Loucy (cell line): Measurements from ENCODE around the gene IL12B.
"Not testable (repeated sequence)": the region's sequence is repeated elsewhere in the genome, so short reads cannot be mapped to it uniquely, and the experiment has no call there.

Experiments
- H2AFZ ChIP-seq: fragments of 200-600 bp; sonication (generic); 2 replicates; pipeline ENCODE4 v1.6.0; 2016; ENCODE audit warnings: antibody characterized with exemption, mild to moderate bottlenecking, low read length, moderate library complexity
- H3F3A ChIP-seq: fragments of 200-600 bp; 2 replicates; pipeline ENCODE4 v1.6.0; 2016; ENCODE audit warnings: antibody characterized with exemption, low read depth, mild to moderate bottlenecking
- H3K27me3 ChIP-seq: fragments of 200-600 bp; sonication (generic); 2 replicates; pipeline ENCODE4 v1.6.1; 2014; ENCODE audit warnings: low read length, mild to moderate bottlenecking; ENCODE audit not compliant: insufficient read depth, poor library complexity, severe bottlenecking
- H3K36me3 ChIP-seq: fragments of 200-600 bp; sonication (generic); 2 replicates; pipeline ENCODE4 v1.6.1; 2016; ENCODE audit warnings: low read length; ENCODE audit not compliant: insufficient read depth
- H3K4me1 ChIP-seq: fragments of 200-600 bp; sonication (generic); 2 replicates; pipeline ENCODE4 v1.5.1; 2014; ENCODE audit warnings: low read length, mild to moderate bottlenecking; ENCODE audit not compliant: insufficient read depth, poor library complexity, severe bottlenecking
- H3K4me2 ChIP-seq: fragments of 200-600 bp; sonication (generic); 2 replicates; pipeline ENCODE4 v1.6.0; 2014; ENCODE audit warnings: antibody characterized with exemption, low read length, low read depth, mild to moderate bottlenecking; ENCODE audit not compliant: poor library complexity, severe bottlenecking
- H3K4me3 ChIP-seq: fragments of 200-600 bp; sonication (generic); 2 replicates; pipeline ENCODE4 v1.5.1; 2014; ENCODE audit warnings: low read length, mild to moderate bottlenecking, mixed read lengths; ENCODE audit not compliant: poor library complexity, severe bottlenecking
- H3K79me2 ChIP-seq: fragments of 200-600 bp; sonication (generic); 2 replicates; pipeline ENCODE4 v1.6.1; 2014; ENCODE audit warnings: low read length; ENCODE audit not compliant: insufficient read depth
- H3K9ac ChIP-seq: fragments of 200-600 bp; sonication (generic); 2 replicates; pipeline ENCODE4 v1.6.0; 2014; ENCODE audit warnings: mild to moderate bottlenecking, low read depth, low read length, moderate library complexity; ENCODE audit not compliant: poor library complexity, severe bottlenecking
- H3K9me2 ChIP-seq: fragments of 200-600 bp; sonication (generic); replicated peaks from 2 replicates; pipeline ENCODE4 v1.6.1; 2016; ENCODE audit warnings: low read depth, low read length, mixed read lengths
- H3K9me3 ChIP-seq: fragments of 200-600 bp; sonication (generic); 2 replicates; pipeline ENCODE4 v1.6.1; 2014; ENCODE audit warnings: mild to moderate bottlenecking, antibody characterized with exemption, low read length, low read depth; ENCODE audit not compliant: insufficient read depth
- H4K20me1 ChIP-seq: fragments of 200-600 bp; sonication (generic); 2 replicates; pipeline ENCODE4 v1.6.0; 2014; ENCODE audit warnings: antibody characterized with exemption, low read length, mild to moderate bottlenecking; ENCODE audit not compliant: insufficient read depth, poor library complexity, severe bottlenecking
- EZH2phosphoT487 ChIP-seq: fragments of 200-600 bp; IDR thresholded peaks from 2 replicates; pipeline ENCODE4 v1.6.1; 2018; ENCODE audit warnings: antibody characterized with exemption, mild to moderate bottlenecking, moderate library complexity, borderline replicate concordance
- TF ChIP-seq, protein P1 (sequence below): fragments of 200-600 bp; sonication (generic); conservative IDR thresholded peaks from 2 replicates; pipeline ENCODE4 v1.5.1; 2014; ENCODE audit warnings: mild to moderate bottlenecking, antibody characterized with exemption, low read length

IL12B gene

DNA sequence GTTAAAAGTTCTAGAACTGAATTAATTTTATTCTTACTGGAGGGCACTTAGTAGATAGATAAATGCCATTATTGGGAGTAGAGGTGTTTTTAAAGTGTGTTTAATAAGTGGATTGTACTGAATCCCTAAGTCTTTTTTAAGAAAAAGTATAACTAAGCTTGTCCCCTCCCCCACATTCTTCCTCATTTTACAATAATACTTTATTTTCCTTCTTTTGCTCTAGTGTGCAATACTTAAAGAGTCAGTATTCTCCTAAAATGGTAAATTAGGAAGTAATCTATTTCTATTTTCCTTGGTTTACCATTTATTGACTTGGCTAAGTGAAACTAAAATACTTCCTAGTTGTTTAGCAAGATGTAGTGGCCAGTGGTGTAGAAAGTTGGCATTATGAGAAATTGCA, 55.6 kb downstream of the IL12B start:
- H3K36me3 ChIP-seq, result no peaks in the 10 kb centered on the region
- H3K79me2 ChIP-seq, result no peaks in the 10 kb centered on the region
- peak overlapping the region; percentile 27; the same call in 1 of the 2 replicates for H2AFZ ChIP-seq
- H3K4me3 ChIP-seq, result peak overlapping the region; percentile 41
- no peak overlapping the region for H3K9ac ChIP-seq
- no peaks in the 10 kb centered on the region for H3K27me3 ChIP-seq
- H3K9me2 ChIP-seq, result no peaks in the 10 kb centered on the region
- H3K9me3 ChIP-seq, result no peaks in the 10 kb centered on the region
- no peaks in the 10 kb centered on the region for H4K20me1 ChIP-seq
- TF ChIP-seq, protein P1, sequence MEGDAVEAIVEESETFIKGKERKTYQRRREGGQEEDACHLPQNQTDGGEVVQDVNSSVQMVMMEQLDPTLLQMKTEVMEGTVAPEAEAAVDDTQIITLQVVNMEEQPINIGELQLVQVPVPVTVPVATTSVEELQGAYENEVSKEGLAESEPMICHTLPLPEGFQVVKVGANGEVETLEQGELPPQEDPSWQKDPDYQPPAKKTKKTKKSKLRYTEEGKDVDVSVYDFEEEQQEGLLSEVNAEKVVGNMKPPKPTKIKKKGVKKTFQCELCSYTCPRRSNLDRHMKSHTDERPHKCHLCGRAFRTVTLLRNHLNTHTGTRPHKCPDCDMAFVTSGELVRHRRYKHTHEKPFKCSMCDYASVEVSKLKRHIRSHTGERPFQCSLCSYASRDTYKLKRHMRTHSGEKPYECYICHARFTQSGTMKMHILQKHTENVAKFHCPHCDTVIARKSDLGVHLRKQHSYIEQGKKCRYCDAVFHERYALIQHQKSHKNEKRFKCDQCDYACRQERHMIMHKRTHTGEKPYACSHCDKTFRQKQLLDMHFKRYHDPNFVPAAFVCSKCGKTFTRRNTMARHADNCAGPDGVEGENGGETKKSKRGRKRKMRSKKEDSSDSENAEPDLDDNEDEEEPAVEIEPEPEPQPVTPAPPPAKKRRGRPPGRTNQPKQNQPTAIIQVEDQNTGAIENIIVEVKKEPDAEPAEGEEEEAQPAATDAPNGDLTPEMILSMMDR, result no peak
- no peak for TF ChIP-seq EZH2phosphoT487
- H3F3A ChIP-seq, result no peaks in the 10 kb centered on the region
- H3K4me1 ChIP-seq, result peaks cover 5% of the 10 kb centered on the region
- peak overlapping the region; percentile 64 for H3K4me2 ChIP-seq

DNA sequence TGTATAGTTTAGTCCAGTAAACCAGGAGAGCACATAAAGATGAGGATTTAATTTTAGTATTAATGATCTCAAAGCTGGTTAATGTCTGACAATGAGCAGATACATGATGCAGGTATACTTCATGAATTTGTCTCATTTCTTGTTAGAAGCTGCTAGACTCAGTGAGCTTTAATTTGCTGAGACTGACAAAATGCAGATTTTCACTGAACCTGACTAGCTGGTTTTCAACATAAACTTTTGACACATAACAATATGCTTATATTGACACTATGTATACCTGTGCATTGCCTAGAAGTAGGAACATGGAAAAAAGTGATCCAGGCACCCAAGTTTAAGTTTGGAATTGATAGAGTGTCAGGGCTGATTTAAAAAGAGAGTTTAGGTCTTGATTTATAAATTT, 56.4 kb downstream of the IL12B start:
- Histone ChIP-seq H3K9ac (no peak overlapping the region), H3K4me1 (peaks cover 5% of the 10 kb centered on the region), H3F3A (no peaks in the 10 kb centered on the region), H3K9me2 (no peaks in the 10 kb centered on the region), H4K20me1 (no peaks in the 10 kb centered on the region), H3K9me3 (no peaks in the 10 kb centered on the region), H3K27me3 (no peaks in the 10 kb centered on the region), H3K79me2 (no peaks in the 10 kb centered on the region), H3K36me3 (no peaks in the 10 kb centered on the region), H3K4me3 (no peak overlapping the region), H2AFZ (no peak overlapping the region), H3K4me2 (peak overlapping the region; percentile 64)
- no peak for TF ChIP-seq EZH2phosphoT487

DNA sequence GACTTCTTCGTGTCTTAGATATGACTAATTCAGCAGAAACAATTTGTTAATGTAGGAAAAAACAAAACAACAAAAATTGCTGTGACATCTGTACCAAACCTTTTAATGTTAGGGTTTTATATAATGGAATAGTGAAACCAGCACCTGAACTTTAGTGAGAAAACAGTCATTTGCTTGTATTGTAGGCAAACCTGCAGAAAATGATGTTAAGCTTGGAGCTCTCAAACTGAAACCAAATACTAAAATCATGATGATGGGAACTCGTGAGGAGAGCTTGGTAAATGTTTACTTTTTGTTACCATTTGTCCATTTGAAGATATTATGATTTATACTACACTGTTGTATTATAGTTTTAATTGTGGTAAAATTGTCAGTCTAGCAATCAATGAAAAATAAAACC, 60.6 kb downstream of the IL12B start:
- Histone ChIP-seq H3K9me2 (no peaks in the 10 kb centered on the region), H3K36me3 (no peaks in the 10 kb centered on the region), H4K20me1 (no peaks in the 10 kb centered on the region), H3F3A (no peaks in the 10 kb centered on the region), H3K4me3 (no peak overlapping the region), H3K27me3 (no peaks in the 10 kb centered on the region), H3K4me1 (peaks cover 3% of the 10 kb centered on the region), H2AFZ (no peak overlapping the region), H3K79me2 (no peaks in the 10 kb centered on the region), H3K9ac (no peak overlapping the region), H3K4me2 (peak overlapping the region; percentile 31), H3K9me3 (no peaks in the 10 kb centered on the region)
- TF ChIP-seq EZH2phosphoT487, result no peak
- TF ChIP-seq, protein P1, result no peak

DNA sequence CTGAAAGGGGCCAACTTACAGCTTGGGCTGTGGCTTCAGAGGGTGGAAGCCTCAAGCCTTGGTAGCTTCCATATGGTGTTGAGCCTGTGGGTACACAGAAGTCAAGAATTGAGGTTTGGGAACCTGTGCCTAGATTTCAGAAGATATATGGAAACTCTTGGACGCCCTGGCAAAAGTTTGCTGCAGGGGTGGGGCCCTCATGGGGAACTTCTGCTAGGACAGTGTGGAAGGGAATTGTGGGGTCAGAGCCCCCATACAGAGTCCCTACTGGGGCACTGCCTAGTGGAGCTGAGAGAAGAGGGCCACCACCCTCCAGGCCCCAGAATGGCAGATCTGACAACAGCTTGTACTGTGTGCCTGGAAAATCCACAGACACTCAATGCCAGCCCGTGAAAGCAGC, 63.5 kb downstream of the IL12B start:
- not testable (repeated sequence) for H3K9me2 ChIP-seq, H3K79me2 ChIP-seq, H3K27me3 ChIP-seq, H3K36me3 ChIP-seq, H3K9me3 ChIP-seq, H3K4me1 ChIP-seq, H2AFZ ChIP-seq, H3K4me3 ChIP-seq, H3K4me2 ChIP-seq, H3K9ac ChIP-seq, H4K20me1 ChIP-seq, H3F3A ChIP-seq
